Loucy (cell line): ENCODE data around the gene EDRF1.

Experiments
- H2AFZ ChIP-seq: fragments of 200-600 bp; sonication (generic); 2 replicates; pipeline ENCODE4 v1.6.0; 2016; ENCODE audit warnings: antibody characterized with exemption, mild to moderate bottlenecking, low read length, moderate library complexity
- H3F3A ChIP-seq: fragments of 200-600 bp; 2 replicates; pipeline ENCODE4 v1.6.0; 2016; ENCODE audit warnings: antibody characterized with exemption, low read depth, mild to moderate bottlenecking
- H3K27me3 ChIP-seq: fragments of 200-600 bp; sonication (generic); 2 replicates; pipeline ENCODE4 v1.6.1; 2014; ENCODE audit warnings: low read length, mild to moderate bottlenecking; ENCODE audit not compliant: insufficient read depth, poor library complexity, severe bottlenecking
- H3K36me3 ChIP-seq: fragments of 200-600 bp; sonication (generic); 2 replicates; pipeline ENCODE4 v1.6.1; 2016; ENCODE audit warnings: low read length; ENCODE audit not compliant: insufficient read depth
- H3K4me1 ChIP-seq: fragments of 200-600 bp; sonication (generic); 2 replicates; pipeline ENCODE4 v1.5.1; 2014; ENCODE audit warnings: low read length, mild to moderate bottlenecking; ENCODE audit not compliant: insufficient read depth, poor library complexity, severe bottlenecking
- H3K4me2 ChIP-seq: fragments of 200-600 bp; sonication (generic); 2 replicates; pipeline ENCODE4 v1.6.0; 2014; ENCODE audit warnings: antibody characterized with exemption, low read length, low read depth, mild to moderate bottlenecking; ENCODE audit not compliant: poor library complexity, severe bottlenecking
- H3K4me3 ChIP-seq: fragments of 200-600 bp; sonication (generic); 2 replicates; pipeline ENCODE4 v1.5.1; 2014; ENCODE audit warnings: low read length, mild to moderate bottlenecking, mixed read lengths; ENCODE audit not compliant: poor library complexity, severe bottlenecking
- H3K79me2 ChIP-seq: fragments of 200-600 bp; sonication (generic); 2 replicates; pipeline ENCODE4 v1.6.1; 2014; ENCODE audit warnings: low read length; ENCODE audit not compliant: insufficient read depth
- H3K9ac ChIP-seq: fragments of 200-600 bp; sonication (generic); 2 replicates; pipeline ENCODE4 v1.6.0; 2014; ENCODE audit warnings: mild to moderate bottlenecking, low read depth, low read length, moderate library complexity; ENCODE audit not compliant: poor library complexity, severe bottlenecking
- H3K9me2 ChIP-seq: fragments of 200-600 bp; sonication (generic); replicated peaks from 2 replicates; pipeline ENCODE4 v1.6.1; 2016; ENCODE audit warnings: low read depth, low read length, mixed read lengths
- H3K9me3 ChIP-seq: fragments of 200-600 bp; sonication (generic); 2 replicates; pipeline ENCODE4 v1.6.1; 2014; ENCODE audit warnings: mild to moderate bottlenecking, antibody characterized with exemption, low read length, low read depth; ENCODE audit not compliant: insufficient read depth
- H4K20me1 ChIP-seq: fragments of 200-600 bp; sonication (generic); 2 replicates; pipeline ENCODE4 v1.6.0; 2014; ENCODE audit warnings: antibody characterized with exemption, low read length, mild to moderate bottlenecking; ENCODE audit not compliant: insufficient read depth, poor library complexity, severe bottlenecking
- EZH2phosphoT487 ChIP-seq: fragments of 200-600 bp; IDR thresholded peaks from 2 replicates; pipeline ENCODE4 v1.6.1; 2018; ENCODE audit warnings: antibody characterized with exemption, mild to moderate bottlenecking, moderate library complexity, borderline replicate concordance
- TF ChIP-seq, protein P1 (sequence below): fragments of 200-600 bp; sonication (generic); conservative IDR thresholded peaks from 2 replicates; pipeline ENCODE4 v1.5.1; 2014; ENCODE audit warnings: mild to moderate bottlenecking, antibody characterized with exemption, low read length

EDRF1 gene

DNA sequence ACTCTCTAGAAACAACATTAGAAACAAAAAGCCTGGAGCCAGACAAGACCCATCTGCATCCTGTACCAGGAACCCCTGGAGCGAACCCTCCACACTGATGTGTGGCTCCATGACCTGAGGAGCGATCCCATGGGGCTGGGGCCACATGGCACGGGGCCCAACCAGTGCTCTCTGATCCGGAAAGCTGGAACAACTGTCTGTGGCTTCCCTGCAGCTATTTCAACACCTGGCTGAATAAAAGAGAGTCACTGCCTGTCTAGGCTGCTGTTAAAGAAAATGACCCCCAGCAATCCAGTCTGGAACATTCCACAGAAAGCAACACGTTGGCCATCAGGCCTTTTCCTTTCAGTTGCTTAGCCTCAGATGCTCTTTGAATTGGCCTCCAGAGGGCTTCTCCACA lies 82.6 kb downstream of the EDRF1 start:
- Histone ChIP-seq H4K20me1 (no peaks in the 10 kb centered on the region), H3K36me3 (no peaks in the 10 kb centered on the region), H3K9me2 (no peaks in the 10 kb centered on the region), H3K4me2 (no peak overlapping the region), H3K79me2 (no peaks in the 10 kb centered on the region), H3K4me3 (no peak overlapping the region), H3F3A (no peaks in the 10 kb centered on the region), H3K27me3 (no peaks in the 10 kb centered on the region), H3K9me3 (no peaks in the 10 kb centered on the region), H3K9ac (no peak overlapping the region), H3K4me1 (no peaks in the 10 kb centered on the region), H2AFZ (no peak overlapping the region)
- TF ChIP-seq, protein P1, sequence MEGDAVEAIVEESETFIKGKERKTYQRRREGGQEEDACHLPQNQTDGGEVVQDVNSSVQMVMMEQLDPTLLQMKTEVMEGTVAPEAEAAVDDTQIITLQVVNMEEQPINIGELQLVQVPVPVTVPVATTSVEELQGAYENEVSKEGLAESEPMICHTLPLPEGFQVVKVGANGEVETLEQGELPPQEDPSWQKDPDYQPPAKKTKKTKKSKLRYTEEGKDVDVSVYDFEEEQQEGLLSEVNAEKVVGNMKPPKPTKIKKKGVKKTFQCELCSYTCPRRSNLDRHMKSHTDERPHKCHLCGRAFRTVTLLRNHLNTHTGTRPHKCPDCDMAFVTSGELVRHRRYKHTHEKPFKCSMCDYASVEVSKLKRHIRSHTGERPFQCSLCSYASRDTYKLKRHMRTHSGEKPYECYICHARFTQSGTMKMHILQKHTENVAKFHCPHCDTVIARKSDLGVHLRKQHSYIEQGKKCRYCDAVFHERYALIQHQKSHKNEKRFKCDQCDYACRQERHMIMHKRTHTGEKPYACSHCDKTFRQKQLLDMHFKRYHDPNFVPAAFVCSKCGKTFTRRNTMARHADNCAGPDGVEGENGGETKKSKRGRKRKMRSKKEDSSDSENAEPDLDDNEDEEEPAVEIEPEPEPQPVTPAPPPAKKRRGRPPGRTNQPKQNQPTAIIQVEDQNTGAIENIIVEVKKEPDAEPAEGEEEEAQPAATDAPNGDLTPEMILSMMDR: no peak
- no peak for TF ChIP-seq EZH2phosphoT487

- Histone ChIP-seq H3K4me2 (no peak overlapping the region), H3K9ac (no peak overlapping the region), H3F3A (no peaks in the 10 kb centered on the region), H3K9me3 (no peaks in the 10 kb centered on the region), H3K27me3 (no peaks in the 10 kb centered on the region), H2AFZ (no peak overlapping the region), H3K9me2 (no peaks in the 10 kb centered on the region), H3K79me2 (no peaks in the 10 kb centered on the region), H4K20me1 (no peaks in the 10 kb centered on the region), H3K36me3 (no peaks in the 10 kb centered on the region), H3K4me1 (no peaks in the 10 kb centered on the region), H3K4me3 (no peak overlapping the region)
- TF ChIP-seq EZH2phosphoT487: no peak
- TF ChIP-seq, protein P1: no peak
These were observed 83.2 kb downstream of the EDRF1 start for GRCh38 chr10:125802739-125803138.

DNA sequence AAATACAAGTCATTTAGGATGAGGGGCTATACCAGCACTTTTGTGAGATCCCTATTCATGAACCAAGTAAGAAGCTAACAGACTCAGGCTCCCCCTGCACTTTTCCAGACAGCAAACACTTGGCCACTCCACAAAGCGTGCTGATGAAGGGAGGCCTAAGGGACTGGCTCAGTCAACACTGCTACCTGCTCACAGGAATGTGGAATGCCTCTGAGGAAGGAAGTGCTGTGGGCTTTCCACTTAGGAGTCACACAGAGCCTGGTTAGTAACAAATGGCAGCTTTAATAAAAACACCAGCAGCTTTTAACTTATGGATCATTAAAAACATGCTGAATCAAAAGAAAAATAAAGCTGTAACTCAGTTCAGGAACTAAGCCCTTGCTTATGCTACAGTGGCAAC lies 88.5 kb downstream of the EDRF1 start:
- Histone ChIP-seq H3K79me2 (no peaks in the 10 kb centered on the region), H3F3A (no peaks in the 10 kb centered on the region), H3K4me3 (no peak overlapping the region), H3K9me3 (no peaks in the 10 kb centered on the region), H3K4me2 (no peak overlapping the region), H2AFZ (no peak overlapping the region), H4K20me1 (no peaks in the 10 kb centered on the region), H3K4me1 (no peaks in the 10 kb centered on the region), H3K27me3 (no peaks in the 10 kb centered on the region), H3K36me3 (no peaks in the 10 kb centered on the region), H3K9me2 (no peaks in the 10 kb centered on the region), H3K9ac (no peak overlapping the region)
- TF ChIP-seq, protein P1: no peak
- TF ChIP-seq EZH2phosphoT487: no peak
